ENCODE data around the gene PAX5. TPM values are rescaled to one million over a fixed set of nuclear protein-coding genes. Genes with fewer than 3 reads are reported as not detected.

The PAX5 gene
- polyA plus RNA-seq, 2 of the 4 experiments (the other 2 are of a cell fraction): not detected

DNA sequence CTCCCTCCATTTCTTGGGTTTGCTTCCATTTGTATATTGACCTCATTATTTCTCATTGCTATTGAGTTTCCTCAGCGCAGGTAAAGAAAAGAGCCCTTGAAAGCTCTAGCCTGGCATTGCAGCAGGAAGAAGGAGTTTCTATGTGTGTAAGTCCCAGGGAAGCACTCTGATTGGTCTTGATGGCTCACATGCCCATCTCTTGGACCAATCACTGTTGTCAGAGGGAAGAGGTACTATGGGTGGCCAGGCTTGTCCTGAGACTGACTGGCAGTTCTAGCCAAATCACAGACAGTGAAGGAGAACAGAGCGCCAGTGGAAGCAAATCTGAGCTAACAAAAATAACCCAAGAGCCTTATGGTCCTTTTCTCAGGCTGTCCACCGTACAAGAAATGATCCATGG, 219.0 kb downstream of the PAX5 start:
- ChIA-PET CTCF (interaction anchor here (0.7 to 1.5 kb wide), 5 partner anchors 9 to 585 kb away, joined by 3 to 4 read pairs (median 3); no protein-coding TSS in a partner anchor), POLR2A (no interaction called here)
- Histone ChIP-seq H3K9me3 (no peaks in the 10 kb centered on the region), H3K4me1 (no peaks in the 10 kb centered on the region), H3K4me2 (no peak overlapping the region), H3K27ac (no peak overlapping the region), H3K4me3 (no peak overlapping the region)
- DNase-seq (ENCODE audit: low read depth in 1 of 2, low spot score in 1 of 2): no peak
- FAIRE-seq: no peak
- TF ChIP-seq POLR2AphosphoS2 (conservative IDR thresholded peaks at IDR 0.05; ENCODE audit: low read length) (no peak), EHMT2 (IDR thresholded peaks at IDR 0.05; ENCODE audit: low read depth) (no peak), EP300 (IDR thresholded peaks at IDR 0.05) (no peak), RAD21 (conservative IDR thresholded peaks at IDR 0.05 in 1 of 2, IDR thresholded peaks at IDR 0.05 in 1 of 2) (no peak), TFCP2L1 (CRISPR knock-in tag; IDR thresholded peaks at IDR 0.05) (no peak), HOXB13 (CRISPR knock-in tag; IDR thresholded peaks at IDR 0.05; ENCODE audit: low read depth) (no peak), HEYL (CRISPR knock-in tag; IDR thresholded peaks at IDR 0.05) (no peak), HDAC2 (IDR thresholded peaks at IDR 0.05) (no peak)
- TF ChIP-seq, protein P1, sequence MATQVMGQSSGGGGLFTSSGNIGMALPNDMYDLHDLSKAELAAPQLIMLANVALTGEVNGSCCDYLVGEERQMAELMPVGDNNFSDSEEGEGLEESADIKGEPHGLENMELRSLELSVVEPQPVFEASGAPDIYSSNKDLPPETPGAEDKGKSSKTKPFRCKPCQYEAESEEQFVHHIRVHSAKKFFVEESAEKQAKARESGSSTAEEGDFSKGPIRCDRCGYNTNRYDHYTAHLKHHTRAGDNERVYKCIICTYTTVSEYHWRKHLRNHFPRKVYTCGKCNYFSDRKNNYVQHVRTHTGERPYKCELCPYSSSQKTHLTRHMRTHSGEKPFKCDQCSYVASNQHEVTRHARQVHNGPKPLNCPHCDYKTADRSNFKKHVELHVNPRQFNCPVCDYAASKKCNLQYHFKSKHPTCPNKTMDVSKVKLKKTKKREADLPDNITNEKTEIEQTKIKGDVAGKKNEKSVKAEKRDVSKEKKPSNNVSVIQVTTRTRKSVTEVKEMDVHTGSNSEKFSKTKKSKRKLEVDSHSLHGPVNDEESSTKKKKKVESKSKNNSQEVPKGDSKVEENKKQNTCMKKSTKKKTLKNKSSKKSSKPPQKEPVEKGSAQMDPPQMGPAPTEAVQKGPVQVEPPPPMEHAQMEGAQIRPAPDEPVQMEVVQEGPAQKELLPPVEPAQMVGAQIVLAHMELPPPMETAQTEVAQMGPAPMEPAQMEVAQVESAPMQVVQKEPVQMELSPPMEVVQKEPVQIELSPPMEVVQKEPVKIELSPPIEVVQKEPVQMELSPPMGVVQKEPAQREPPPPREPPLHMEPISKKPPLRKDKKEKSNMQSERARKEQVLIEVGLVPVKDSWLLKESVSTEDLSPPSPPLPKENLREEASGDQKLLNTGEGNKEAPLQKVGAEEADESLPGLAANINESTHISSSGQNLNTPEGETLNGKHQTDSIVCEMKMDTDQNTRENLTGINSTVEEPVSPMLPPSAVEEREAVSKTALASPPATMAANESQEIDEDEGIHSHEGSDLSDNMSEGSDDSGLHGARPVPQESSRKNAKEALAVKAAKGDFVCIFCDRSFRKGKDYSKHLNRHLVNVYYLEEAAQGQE (IDR thresholded peaks at IDR 0.05): no peak
- TF ChIP-seq, protein P2, sequence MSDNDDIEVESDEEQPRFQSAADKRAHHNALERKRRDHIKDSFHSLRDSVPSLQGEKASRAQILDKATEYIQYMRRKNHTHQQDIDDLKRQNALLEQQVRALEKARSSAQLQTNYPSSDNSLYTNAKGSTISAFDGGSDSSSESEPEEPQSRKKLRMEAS (IDR thresholded peaks at IDR 0.05): no peak
- WGBS (ENCODE audit: missing lambda C conversion rate): 75% methylated on average over 3 of the region's 3 CpGs
- no peak for ATAC-seq

GRCh38 chr9:36813154-36813553, 220.9 kb downstream of the PAX5 start:
- 50% methylated on average over 10 of the region's 10 CpGs for WGBS (ENCODE audit: missing lambda C conversion rate)
- H3K4me2 ChIP-seq: no peak overlapping the region
- TF ChIP-seq CBX2 (IDR thresholded peaks at IDR 0.05; ENCODE audit: borderline replicate concordance, low read depth): no peak
- no peak for TF ChIP-seq RCOR1 (IDR thresholded peaks at IDR 0.05; ENCODE audit: low read depth, low read length)
- no peak for TF ChIP-seq SREBF2 (IDR thresholded peaks at IDR 0.05)
- no peak for TF ChIP-seq BHLHE40 (IDR thresholded peaks at IDR 0.05; ENCODE audit: low read depth, low read length)
- no peak for TF ChIP-seq CEBPB (IDR thresholded peaks at IDR 0.05)
- TF ChIP-seq, protein P3, sequence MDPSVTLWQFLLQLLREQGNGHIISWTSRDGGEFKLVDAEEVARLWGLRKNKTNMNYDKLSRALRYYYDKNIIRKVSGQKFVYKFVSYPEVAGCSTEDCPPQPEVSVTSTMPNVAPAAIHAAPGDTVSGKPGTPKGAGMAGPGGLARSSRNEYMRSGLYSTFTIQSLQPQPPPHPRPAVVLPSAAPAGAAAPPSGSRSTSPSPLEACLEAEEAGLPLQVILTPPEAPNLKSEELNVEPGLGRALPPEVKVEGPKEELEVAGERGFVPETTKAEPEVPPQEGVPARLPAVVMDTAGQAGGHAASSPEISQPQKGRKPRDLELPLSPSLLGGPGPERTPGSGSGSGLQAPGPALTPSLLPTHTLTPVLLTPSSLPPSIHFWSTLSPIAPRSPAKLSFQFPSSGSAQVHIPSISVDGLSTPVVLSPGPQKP (IDR thresholded peaks at IDR 0.05; ENCODE audit: low read depth, low read length): no peak
- TF ChIP-seq, protein P2 (IDR thresholded peaks at IDR 0.05): no peak
- no peak for TF ChIP-seq KDM1A (IDR thresholded peaks at IDR 0.05; ENCODE audit: low read depth)
- TF ChIP-seq ZNF302 (CRISPR knock-in tag; IDR thresholded peaks at IDR 0.05): no peak
- no peak for TF ChIP-seq ZFP36 (IDR thresholded peaks at IDR 0.05; ENCODE audit: borderline replicate concordance, partially characterized antibody)
- no peak for TF ChIP-seq HEYL (CRISPR knock-in tag; IDR thresholded peaks at IDR 0.05)
- TF ChIP-seq TP53 (CRISPR knock-in tag; IDR thresholded peaks at IDR 0.05): no peak
- no peak for TF ChIP-seq EHF (CRISPR knock-in tag; IDR thresholded peaks at IDR 0.05)
- TF ChIP-seq ZSCAN20 (CRISPR knock-in tag; IDR thresholded peaks at IDR 0.05): no peak
- no peaks in the 10 kb centered on the region for H3K9me3 ChIP-seq
- ATAC-seq (no peak), DNase-seq (ENCODE audit: low read depth in 1 of 2, low spot score in 1 of 2) (no peak), FAIRE-seq (no peak)
- H3K27ac ChIP-seq: no peak overlapping the region
- H3K4me1 ChIP-seq: no peaks in the 10 kb centered on the region
- H3K4me3 ChIP-seq: no peak overlapping the region
- ChIA-PET POLR2A (no interaction called here), CTCF (no interaction called here)

Data from A549 (cell line).